A673 (cell line): ENCODE results near the gene LIMA1. TPM values are rescaled to one million over a fixed set of nuclear protein-coding genes. Genes with fewer than 3 reads are reported as not detected.

ENCODE experiments used
- BruUV-seq: library from RNA; stranded (reverse); fragments of 400-500 nt; replicated peaks from 2 replicates; lab custom pipeline; 2021; lab: Mats Ljungman, UMichigan
- CTCF ChIA-PET: fragments of 300-600 bp; sonication (Branson Sonifier 250); formaldehyde crosslinking; loops from one replicate; lab custom pipeline; 2022; ENCODE audit warnings: antibody characterized with exemption; lab: Charles Lee
- POLR2A ChIA-PET: fragments of 300-600 bp; sonication (Branson Sonifier 250); formaldehyde crosslinking; loops from one replicate; lab custom pipeline; 2022; ENCODE audit warnings: antibody characterized with exemption; ENCODE audit not compliant: low non-redundant PET; lab: Charles Lee
- DNase-seq: peaks from one replicate; pipeline ENCODE4 v3.0.0-alpha.2; 2015; ENCODE audit warnings: low spot score
- H3K27ac ChIP-seq: fragments of 200-600 bp; sonication (generic); 2 replicates; pipeline ENCODE4 v1.5.1; 2016; ENCODE audit warnings: mixed run types, low read depth, mild to moderate bottlenecking, mixed read lengths, antibody characterized with exemption, low read length; ENCODE audit not compliant: poor library complexity, severe bottlenecking
- H3K27me3 ChIP-seq: fragments of 200-600 bp; sonication (generic); replicated peaks from 2 replicates; pipeline ENCODE4 v1.6.1; 2017; ENCODE audit warnings: mixed run types, low read depth, mild to moderate bottlenecking, mixed read lengths, antibody characterized with exemption, low read length; ENCODE audit not compliant: insufficient read depth, poor library complexity
- H3K36me3 ChIP-seq: fragments of 200-600 bp; sonication (generic); 2 replicates; pipeline ENCODE4 v1.6.1; 2016; ENCODE audit warnings: mixed run types, mild to moderate bottlenecking, mixed read lengths, antibody characterized with exemption, low read length; ENCODE audit not compliant: insufficient read depth, poor library complexity, severe bottlenecking
- H3K4me1 ChIP-seq: fragments of 200-600 bp; sonication (generic); 2 replicates; pipeline ENCODE4 v1.6.1; 2017; ENCODE audit warnings: mixed run types, mild to moderate bottlenecking, mixed read lengths, antibody characterized with exemption, low read length; ENCODE audit not compliant: insufficient read depth, poor library complexity, severe bottlenecking
- H3K4me3 ChIP-seq: fragments of 200-600 bp; sonication (generic); 2 replicates; pipeline ENCODE4 v1.5.1; 2016; ENCODE audit warnings: low read depth, mixed run types, mild to moderate bottlenecking, mixed read lengths, low read length; ENCODE audit not compliant: poor library complexity, severe bottlenecking
- H3K9me3 ChIP-seq: fragments of 200-600 bp; sonication (generic); 2 replicates; pipeline ENCODE4 v1.6.1; 2016; ENCODE audit warnings: mixed run types, low read depth, mild to moderate bottlenecking, mixed read lengths, antibody characterized with exemption, low read length; ENCODE audit not compliant: poor library complexity, severe bottlenecking
- EZH2 ChIP-seq: fragments of 200-600 bp; sonication (generic); IDR thresholded peaks from 2 replicates; pipeline ENCODE4 v1.6.1; 2017; ENCODE audit warnings: borderline replicate concordance, low read depth, mild to moderate bottlenecking, mixed read lengths, antibody characterized with exemption, low read length; ENCODE audit not compliant: poor library complexity, severe bottlenecking
- intact Hi-C: fragments of 100-400 bp; cut with micrococcal nuclease; formaldehyde crosslinking; loops from one replicate; pipeline ENCODE4 v1.10.0; 2022; ENCODE audit not compliant: unreplicated experiment
- total RNA-seq: library from RNA; stranded (reverse); gene quantifications from 2 replicates; pipeline ENCODE4 v1.2.3, GENCODE V29; 2021
- TF ChIP-seq, protein P1 (sequence below): fragments of 300-800, 200-600 bp; sonication (generic); conservative IDR thresholded peaks from 2 replicates; pipeline ENCODE4 v1.5.1; 2017; ENCODE audit warnings: low read depth, mild to moderate bottlenecking, antibody characterized with exemption, low read length, moderate library complexity, mixed read lengths

LIMA1 gene
- total RNA-seq, 1 experiment from 2014 or later: 77.6 TPM

DNA sequence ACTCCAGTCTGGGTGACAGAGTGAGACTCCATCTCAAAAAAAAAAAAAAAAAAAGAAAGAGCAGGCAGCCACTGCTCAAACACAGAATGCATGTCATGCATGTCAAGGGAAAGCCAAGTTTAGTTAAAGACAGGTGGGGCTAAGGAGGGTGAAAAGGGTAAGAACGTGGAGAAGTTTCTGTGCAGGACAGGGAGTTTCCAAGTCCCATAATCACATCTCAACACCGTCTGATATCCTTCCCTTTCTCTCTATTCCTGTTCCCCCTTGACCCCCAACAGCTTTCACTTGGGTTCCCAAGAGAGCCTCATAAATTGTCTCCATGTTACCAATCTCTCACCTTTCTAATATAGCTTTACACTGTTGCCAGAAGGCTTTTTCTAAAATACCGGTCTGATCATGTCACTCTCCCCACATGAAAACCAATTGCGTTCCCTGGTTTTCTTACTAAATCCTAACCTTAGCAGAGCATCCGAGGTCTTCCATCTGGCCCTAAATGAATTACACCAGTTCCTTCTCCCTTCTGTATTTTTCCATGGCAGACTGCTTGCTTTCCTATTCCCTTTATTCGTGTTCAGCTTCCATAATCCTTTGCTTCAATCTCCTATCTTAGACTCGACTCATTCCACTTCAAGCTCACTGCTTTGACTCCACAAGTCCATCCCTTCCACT lies 37.0 kb downstream of the LIMA1 start:
- BruUV-seq: no TSS peak

DNA sequence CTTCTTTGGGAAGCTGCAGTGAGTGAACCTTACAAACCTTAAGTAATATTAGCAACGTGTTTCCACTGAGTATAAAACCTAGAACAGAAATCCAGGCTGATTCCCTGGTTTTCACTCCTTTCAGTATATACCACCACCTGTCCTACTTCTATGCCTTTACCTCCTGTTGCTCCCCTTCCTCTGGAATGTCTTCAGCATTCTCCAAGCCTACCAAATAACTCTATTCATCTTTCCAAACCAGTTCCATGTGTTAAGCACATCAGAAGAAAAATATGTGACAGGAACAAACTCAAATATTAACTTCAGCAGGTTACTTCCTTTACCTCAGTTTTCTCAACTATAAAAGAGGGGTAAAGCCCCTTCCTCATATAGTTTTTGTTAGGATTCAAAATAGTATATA lies 39.8 kb downstream of the LIMA1 start:
- Histone ChIP-seq H3K4me1 (no peaks in the 10 kb centered on the region), H3K9me3 (no peaks in the 10 kb centered on the region), H3K4me3 (no peak overlapping the region), H3K27me3 (no peaks in the 10 kb centered on the region), H3K36me3 (no peaks in the 10 kb centered on the region), H3K27ac (no peak overlapping the region)
- no peak for TF ChIP-seq EZH2
- TF ChIP-seq, protein P1, sequence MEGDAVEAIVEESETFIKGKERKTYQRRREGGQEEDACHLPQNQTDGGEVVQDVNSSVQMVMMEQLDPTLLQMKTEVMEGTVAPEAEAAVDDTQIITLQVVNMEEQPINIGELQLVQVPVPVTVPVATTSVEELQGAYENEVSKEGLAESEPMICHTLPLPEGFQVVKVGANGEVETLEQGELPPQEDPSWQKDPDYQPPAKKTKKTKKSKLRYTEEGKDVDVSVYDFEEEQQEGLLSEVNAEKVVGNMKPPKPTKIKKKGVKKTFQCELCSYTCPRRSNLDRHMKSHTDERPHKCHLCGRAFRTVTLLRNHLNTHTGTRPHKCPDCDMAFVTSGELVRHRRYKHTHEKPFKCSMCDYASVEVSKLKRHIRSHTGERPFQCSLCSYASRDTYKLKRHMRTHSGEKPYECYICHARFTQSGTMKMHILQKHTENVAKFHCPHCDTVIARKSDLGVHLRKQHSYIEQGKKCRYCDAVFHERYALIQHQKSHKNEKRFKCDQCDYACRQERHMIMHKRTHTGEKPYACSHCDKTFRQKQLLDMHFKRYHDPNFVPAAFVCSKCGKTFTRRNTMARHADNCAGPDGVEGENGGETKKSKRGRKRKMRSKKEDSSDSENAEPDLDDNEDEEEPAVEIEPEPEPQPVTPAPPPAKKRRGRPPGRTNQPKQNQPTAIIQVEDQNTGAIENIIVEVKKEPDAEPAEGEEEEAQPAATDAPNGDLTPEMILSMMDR: no peak
- intact Hi-C loops: no loop called here
- CTCF ChIA-PET: no interaction called here
- BruUV-seq: no TSS peak
- DNase-seq: no peak
- POLR2A ChIA-PET: no interaction called here

More for the DNA sequence above, 37.0 kb downstream of the LIMA1 start:
- POLR2A ChIA-PET: no interaction called here
- TF ChIP-seq, protein P1: no peak
- no peak for TF ChIP-seq EZH2
- DNase-seq: no peak
- no peaks in the 10 kb centered on the region for H3K36me3 ChIP-seq
- H3K27ac ChIP-seq: no peak overlapping the region
- no peak overlapping the region for H3K4me3 ChIP-seq
- H3K27me3 ChIP-seq: no peaks in the 10 kb centered on the region
- CTCF ChIA-PET: interaction anchor here (0.6 kb wide), 1 partner anchor 379 kb away, joined by 4 read pairs; no protein-coding TSS in a partner anchor
- no peaks in the 10 kb centered on the region for H3K4me1 ChIP-seq
- H3K9me3 ChIP-seq: no peaks in the 10 kb centered on the region
- intact Hi-C loops: no loop called here

DNA sequence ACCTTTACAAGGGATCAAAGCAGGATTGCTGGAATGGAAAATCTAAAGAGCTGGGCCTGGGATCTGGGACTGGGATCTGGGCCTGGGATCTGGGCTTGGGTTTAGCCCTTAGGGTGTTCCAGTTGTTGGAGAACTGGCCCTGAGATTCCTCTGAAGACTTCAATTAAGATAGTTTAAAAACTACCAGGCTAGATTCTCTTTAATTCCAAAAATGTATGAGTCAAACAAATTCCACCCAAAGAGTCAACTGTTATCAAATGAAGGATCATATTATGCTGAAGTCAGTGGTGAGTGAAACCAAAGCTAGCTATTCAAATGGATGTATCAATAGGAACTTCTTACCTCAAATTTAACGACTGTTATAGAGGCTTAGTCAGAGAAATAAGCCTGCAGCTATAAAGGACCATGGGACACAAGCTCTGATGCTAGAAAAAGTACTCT lies 40.5 kb downstream of the LIMA1 start:
- intact Hi-C loops: no loop called here
- POLR2A ChIA-PET: no interaction called here
- no peaks in the 10 kb centered on the region for H3K36me3 ChIP-seq
- BruUV-seq: no TSS peak
- H3K27me3 ChIP-seq: no peaks in the 10 kb centered on the region
- no peak overlapping the region for H3K27ac ChIP-seq
- no peaks in the 10 kb centered on the region for H3K4me1 ChIP-seq
- TF ChIP-seq EZH2: no peak
- TF ChIP-seq, protein P1: no peak
- CTCF ChIA-PET: no interaction called here
- no peak for DNase-seq
- no peaks in the 10 kb centered on the region for H3K9me3 ChIP-seq
- no peak overlapping the region for H3K4me3 ChIP-seq
